ENCODE data around the gene NVL.

NVL gene

GRCh38 chr1:224368409-224368808, 38.4 kb upstream of the NVL start:
- H3K4me3 ChIP-seq (ENCODE audit: low read depth, low read length), result no peak overlapping the region
- DNase-seq (ENCODE audit: low read depth), result no peak
- TF ChIP-seq POLR2A (IDR thresholded peaks at IDR 0.05; ENCODE audit: extremely low read depth, insufficient read length), result no peak
- TF ChIP-seq CTCF (IDR thresholded peaks at IDR 0.05; ENCODE audit: low read depth, low read length), result no peak
- TF ChIP-seq MAX (IDR thresholded peaks at IDR 0.05; ENCODE audit: low read depth, low read length), result no peak
- no peak for TF ChIP-seq MYC (IDR thresholded peaks at IDR 0.05; ENCODE audit: low read depth, low read length)

- DNase-seq (ENCODE audit: low read depth), result no peak
- H3K4me3 ChIP-seq (ENCODE audit: low read depth, low read length), result no peak overlapping the region
- TF ChIP-seq MYC (IDR thresholded peaks at IDR 0.05; ENCODE audit: low read depth, low read length) (no peak), MAX (IDR thresholded peaks at IDR 0.05; ENCODE audit: low read depth, low read length) (no peak)
Observed at GRCh38 chr1:224359207-224359606, 29.2 kb upstream of the NVL start.

- peak overlapping the region; percentile 88 for H3K4me3 ChIP-seq (ENCODE audit: low read depth, low read length)
- peak; percentile 46 for DNase-seq (ENCODE audit: low read depth)
- TF ChIP-seq CTCF (IDR thresholded peaks at IDR 0.05; ENCODE audit: low read depth, low read length) (no peak), MAX (IDR thresholded peaks at IDR 0.05; ENCODE audit: low read depth, low read length) (no peak), POLR2A (IDR thresholded peaks at IDR 0.05; ENCODE audit: extremely low read depth, insufficient read length) (no peak), MYC (IDR thresholded peaks at IDR 0.05; ENCODE audit: low read depth, low read length) (no peak)
Observed at GRCh38 chr1:224358237-224358636, 28.3 kb upstream of the NVL start.

- TF ChIP-seq MAX (IDR thresholded peaks at IDR 0.05; ENCODE audit: low read depth, low read length), result no peak
- TF ChIP-seq MYC (IDR thresholded peaks at IDR 0.05; ENCODE audit: low read depth, low read length), result no peak
- no peak for TF ChIP-seq CTCF (IDR thresholded peaks at IDR 0.05; ENCODE audit: low read depth, low read length)
- TF ChIP-seq POLR2A (IDR thresholded peaks at IDR 0.05; ENCODE audit: extremely low read depth, insufficient read length), result no peak
- peak; percentile 87 for DNase-seq (ENCODE audit: low read depth)
- H3K4me3 ChIP-seq (ENCODE audit: low read depth, low read length), result peak overlapping the region; percentile 88
Observed at GRCh38 chr1:224357626-224358124, 27.7 kb upstream of the NVL start.

GRCh38 chr1:224356685-224357625, 27.0 kb upstream of the NVL start, which contains the start of gene CNIH4:
CNIH4 (plus strand) TSS chr1:224356879; CDS start chr1:224356925, 46 bp downstream.
- peak; percentile 95 for DNase-seq (ENCODE audit: low read depth)
- H3K4me3 ChIP-seq (ENCODE audit: low read depth, low read length), result peak within 1 kb of the TSS; percentile 88
- TF ChIP-seq MAX (IDR thresholded peaks at IDR 0.05; ENCODE audit: low read depth, low read length) (peak; percentile 71), CTCF (IDR thresholded peaks at IDR 0.05; ENCODE audit: low read depth, low read length) (no peak), POLR2A (IDR thresholded peaks at IDR 0.05; ENCODE audit: extremely low read depth, insufficient read length) (peak; percentile 80), MYC (IDR thresholded peaks at IDR 0.05; ENCODE audit: low read depth, low read length) (peak; percentile 54)

All from NB4 (cell line).